NK-92 (cell line): ENCODE measurements around the gene RAB3IL1.
"Not testable (repeated sequence)": the region's sequence is repeated elsewhere in the genome, so short reads cannot be mapped to it uniquely, and the experiment has no call there.

Source experiments
- DNase-seq: peaks from one replicate; lab custom pipeline; 2025; ENCODE audit not compliant: unreplicated experiment; lab: John Stamatoyannopoulos, UW

The RAB3IL1 gene

GRCh38 chr11:61954106-61954850, 36.9 kb upstream of the RAB3IL1 start:
- DNase-seq: no peak

GRCh38 chr11:61953632-61954031, 36.3 kb upstream of the RAB3IL1 start:
- not testable (repeated sequence) for DNase-seq

GRCh38 chr11:61952882-61953281, 35.5 kb upstream of the RAB3IL1 start:
- DNase-seq: no peak

GRCh38 chr11:61951484-61952135, 34.2 kb upstream of the RAB3IL1 start:
- no peak for DNase-seq

- no peak for DNase-seq
Measured at GRCh38 chr11:61950035-61950547, 32.7 kb upstream of the RAB3IL1 start, which contains the start of gene BEST1. BEST1 (plus strand) TSS chr11:61950351; CDS start chr11:61951807, 1,456 bp downstream.

- DNase-seq: no peak
Measured at GRCh38 chr11:61949169-61950034, 32.0 kb upstream of the RAB3IL1 start.

GRCh38 chr11:61948505-61948904, 31.1 kb upstream of the RAB3IL1 start:
- no peak for DNase-seq

GRCh38 chr11:61947486-61948210, 30.3 kb upstream of the RAB3IL1 start:
- no peak for DNase-seq

GRCh38 chr11:61946894-61947293, 29.5 kb upstream of the RAB3IL1 start:
- DNase-seq: no peak

GRCh38 chr11:61945191-61945590, 27.8 kb upstream of the RAB3IL1 start:
- no peak for DNase-seq

- DNase-seq: no peak
Measured at GRCh38 chr11:61940466-61940865, 23.1 kb upstream of the RAB3IL1 start.

GRCh38 chr11:61935861-61936260, 18.5 kb upstream of the RAB3IL1 start:
- DNase-seq: no peak

GRCh38 chr11:61930933-61931332, 13.6 kb upstream of the RAB3IL1 start:
- no peak for DNase-seq

- DNase-seq: no peak
Measured at GRCh38 chr11:61928606-61929005, 11.2 kb upstream of the RAB3IL1 start.

GRCh38 chr11:61927501-61927900, 10.1 kb upstream of the RAB3IL1 start:
- no peak for DNase-seq

- DNase-seq: no peak
Measured at GRCh38 chr11:61926235-61926634, 8.9 kb upstream of the RAB3IL1 start.

GRCh38 chr11:61925736-61926135, 8.4 kb upstream of the RAB3IL1 start:
- no peak for DNase-seq

GRCh38 chr11:61924064-61924455, 6.7 kb upstream of the RAB3IL1 start:
- DNase-seq: no peak

- no peak for DNase-seq
Measured at GRCh38 chr11:61923166-61924063, 6.0 kb upstream of the RAB3IL1 start.

GRCh38 chr11:61922539-61922938, 5.2 kb upstream of the RAB3IL1 start:
- DNase-seq: no peak
